ENCODE measurements around the gene GRM7. TPM values are rescaled to one million over a fixed set of nuclear protein-coding genes. Genes with fewer than 3 reads are reported as not detected.

The GRM7 gene
- total and polyA plus RNA-seq, 8 donors: 0.05 to 2.2 TPM; not detected in 6

GRCh38 chr3:7508821-7509220 is 647.9 kb downstream of the GRM7 start:
- no peak for TF ChIP-seq EP300 (IDR thresholded peaks at IDR 0.05)
- TF ChIP-seq POLR2A (IDR thresholded peaks at IDR 0.05): no peak
- no peak for TF ChIP-seq CTCF (IDR thresholded peaks at IDR 0.05)
- no peak for TF ChIP-seq POLR2AphosphoS5 (IDR thresholded peaks at IDR 0.05)
- DNase-seq: no peak
- Histone ChIP-seq H3K4me3 (no peak overlapping the region), H3K4me1 (peaks cover 7 to 25% (median 8%) of the 10 kb centered on the region in 4 donors), H3K36me3 (no peaks in the 10 kb centered on the region), H3K27me3 (no peaks in the 10 kb centered on the region), H3K27ac (no peak overlapping the region), H3K9me3 (no peaks in the 10 kb centered on the region)
- intact Hi-C loops (cut with DNase I; ENCODE audit: low total_unique reads): no loop called here
- WGBS, 5 donors: 46 to 65% (median 50%) methylated on average over 2 of the region's 2 CpGs

- Histone ChIP-seq H3K27ac (no peak overlapping the region), H3K4me3 (no peak overlapping the region), H3K36me3 (no peaks in the 10 kb centered on the region), H3K27me3 (no peaks in the 10 kb centered on the region), H3K4me1 (peaks cover 0 to 5% (median 0%) of the 10 kb centered on the region in 4 donors), H3K9me3 (no peaks in the 10 kb centered on the region)
- TF ChIP-seq CTCF (IDR thresholded peaks at IDR 0.05) (no peak), EP300 (IDR thresholded peaks at IDR 0.05) (no peak), POLR2A (IDR thresholded peaks at IDR 0.05) (no peak), POLR2AphosphoS5 (IDR thresholded peaks at IDR 0.05) (no peak)
- intact Hi-C loops (cut with DNase I; ENCODE audit: low total_unique reads): no loop called here
- no peak for DNase-seq
- WGBS, 5 donors: 78 to 98% (median 93%) methylated on average over 1 of the region's 1 CpG
Measured at GRCh38 chr3:7512048-7512447, 651.1 kb downstream of the GRM7 start.

- no peaks in the 10 kb centered on the region for H3K27me3 ChIP-seq
- WGBS, 5 donors: 56 to 80% (median 66%) methylated on average over 3 of the region's 3 CpGs
- H3K4me3 ChIP-seq: no peak overlapping the region
- H3K27ac ChIP-seq: no peak overlapping the region
- peaks cover 0 to 15% (median 4%) of the 10 kb centered on the region in 4 donors for H3K4me1 ChIP-seq
- TF ChIP-seq EP300 (IDR thresholded peaks at IDR 0.05) (no peak), POLR2A (IDR thresholded peaks at IDR 0.05) (no peak), CTCF (IDR thresholded peaks at IDR 0.05) (no peak), POLR2AphosphoS5 (IDR thresholded peaks at IDR 0.05) (no peak)
- intact Hi-C loops (cut with DNase I; ENCODE audit: low total_unique reads): no loop called here
- H3K9me3 ChIP-seq: no peaks in the 10 kb centered on the region
- no peaks in the 10 kb centered on the region for H3K36me3 ChIP-seq
- peak in 1 of 2 donors; percentile 19 for DNase-seq
Measured at GRCh38 chr3:7518026-7518425, 657.1 kb downstream of the GRM7 start.

GRCh38 chr3:7518456-7518855 is 657.5 kb downstream of the GRM7 start:
- DNase-seq: peak; percentile 46 to 73
- H3K36me3 ChIP-seq: no peaks in the 10 kb centered on the region
- H3K4me3 ChIP-seq: no peak overlapping the region
- H3K27ac ChIP-seq: no peak overlapping the region
- intact Hi-C loops (cut with DNase I; ENCODE audit: low total_unique reads): no loop called here
- H3K27me3 ChIP-seq: no peaks in the 10 kb centered on the region
- TF ChIP-seq EP300 (IDR thresholded peaks at IDR 0.05) (no peak), CTCF (IDR thresholded peaks at IDR 0.05) (no peak), POLR2AphosphoS5 (IDR thresholded peaks at IDR 0.05) (no peak), POLR2A (IDR thresholded peaks at IDR 0.05) (no peak)
- H3K9me3 ChIP-seq: no peaks in the 10 kb centered on the region
- H3K4me1 ChIP-seq: peaks cover 0 to 15% (median 4%) of the 10 kb centered on the region in 4 donors
